ENCODE data around the gene PHOX2B. TPM values are rescaled to one million over a fixed set of nuclear protein-coding genes. Genes with fewer than 3 reads are reported as not detected.

Gene PHOX2B
- total RNA-seq, 2 experiments from 2014 or later: not detected

- Mint-ChIP-seq H3K9me3 (no peaks in the 10 kb centered on the region), H3K4me1 (peaks cover 4% of the 10 kb centered on the region), H3K27ac (no peak overlapping the region), H3K4me3 (no peak overlapping the region), H3K27me3 (peaks cover 63% of the 10 kb centered on the region), H3K36me3 (ENCODE audit: low read depth) (no peaks in the 10 kb centered on the region)
- ChIA-PET CTCF (interaction anchor here (0.6 kb wide), 1 partner anchor 15 kb away, joined by 3 read pairs; no protein-coding TSS in a partner anchor), POLR2A (no interaction called here)
- DNase-seq: no peak
These were observed 5.4 kb upstream of the PHOX2B start for GRCh38 chr4:41753942-41754341.

DNA sequence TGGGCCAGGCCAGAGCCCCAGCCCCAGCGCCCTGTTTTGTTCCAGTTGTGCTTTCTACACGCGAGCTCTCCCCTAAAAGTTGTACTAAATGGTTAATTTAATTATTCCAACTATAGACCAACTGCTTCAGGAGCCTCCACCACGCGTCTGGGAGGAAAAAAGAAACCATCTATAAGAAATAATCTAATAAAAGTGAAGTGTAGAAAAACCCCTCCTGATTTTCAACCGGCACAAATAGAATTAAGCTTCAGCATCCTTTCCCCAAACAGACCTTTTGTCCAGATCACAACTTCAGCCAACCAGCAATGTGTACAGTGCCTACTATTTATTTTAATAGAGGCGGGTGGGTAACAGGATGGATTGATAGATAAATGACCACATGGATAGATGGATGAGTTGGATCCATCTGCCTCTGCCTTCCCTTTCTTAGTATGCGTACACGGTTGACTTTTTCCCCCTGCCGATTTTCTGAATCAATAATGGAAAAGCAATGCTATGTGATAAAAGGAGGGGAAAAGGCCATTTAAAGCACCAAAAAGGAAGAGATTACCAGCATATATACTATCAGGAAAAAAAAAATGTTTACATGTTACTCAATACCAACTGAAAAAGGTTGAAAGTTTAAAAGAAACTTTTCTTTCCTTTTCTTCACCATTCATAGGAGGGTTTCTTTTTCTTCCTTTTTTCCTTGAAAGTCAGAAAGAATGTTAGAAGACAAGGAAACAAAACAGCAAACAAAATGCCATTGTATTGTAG lies 3.7 kb upstream of the PHOX2B start:
- Mint-ChIP-seq H3K27me3 (peaks cover 76% of the 10 kb centered on the region), H3K4me3 (no peak overlapping the region), H3K9me3 (peaks cover 2% of the 10 kb centered on the region)

DNA sequence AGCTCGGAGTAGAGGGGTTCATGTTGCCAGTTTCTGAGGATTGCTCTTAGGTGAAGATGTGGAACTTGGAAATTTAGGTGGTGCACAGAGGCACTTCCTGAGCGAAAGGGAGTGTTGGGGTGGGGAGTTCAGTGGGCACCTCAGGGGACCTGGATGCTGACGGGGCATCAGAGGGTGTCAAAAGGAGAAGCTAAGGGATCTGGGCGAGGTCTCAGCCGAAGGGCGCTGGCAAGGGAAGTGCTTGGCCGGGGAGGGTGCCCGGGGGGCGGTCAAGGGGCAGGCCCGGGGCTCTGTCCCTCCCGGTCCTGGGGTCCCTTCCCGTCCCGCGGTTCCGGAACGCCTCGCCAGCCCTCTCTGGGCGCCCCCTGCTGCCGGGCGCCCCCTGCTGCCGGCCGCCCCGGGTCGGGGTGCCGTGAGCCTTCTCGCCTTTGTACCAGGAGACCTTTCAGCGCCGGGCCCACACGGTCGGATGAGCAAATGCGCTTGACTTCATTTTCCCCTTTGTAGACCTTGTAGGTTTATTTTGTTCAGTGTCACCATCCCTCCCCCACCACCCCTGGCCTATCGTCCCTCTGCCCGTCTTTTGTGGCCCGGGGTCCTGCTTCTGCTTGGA lies 3.0 kb upstream of the PHOX2B start:
- peaks cover 2% of the 10 kb centered on the region for H3K9me3 Mint-ChIP-seq
- ChIA-PET POLR2A (no interaction called here), CTCF (interaction anchor here (0.6 to 1.0 kb wide), 2 partner anchors 26 to 1077 kb away, joined by 3 read pairs; no protein-coding TSS in a partner anchor)
- H3K4me3 Mint-ChIP-seq: no peak overlapping the region
- H3K4me1 Mint-ChIP-seq: no peaks in the 10 kb centered on the region
- H3K36me3 Mint-ChIP-seq (ENCODE audit: low read depth): peaks cover 4% of the 10 kb centered on the region
- H3K27ac Mint-ChIP-seq: no peak overlapping the region
- H3K27me3 Mint-ChIP-seq: peaks cover 82% of the 10 kb centered on the region
- no peak for DNase-seq

More for the DNA sequence above, 3.7 kb upstream of the PHOX2B start:
- ChIA-PET CTCF (no interaction called here), POLR2A (no interaction called here)
- Mint-ChIP-seq H3K4me1 (no peaks in the 10 kb centered on the region), H3K36me3 (ENCODE audit: low read depth) (peaks cover 4% of the 10 kb centered on the region), H3K27ac (no peak overlapping the region)
- no peak for DNase-seq

- H3K4me1 Mint-ChIP-seq: no peaks in the 10 kb centered on the region
- CTCF ChIA-PET: interaction anchor here (0.6 to 1.0 kb wide), 2 partner anchors 26 to 1076 kb away, joined by 3 read pairs; no protein-coding TSS in a partner anchor
- peaks cover 88% of the 10 kb centered on the region for H3K27me3 Mint-ChIP-seq
- DNase-seq: no peak
- no peak overlapping the region for H3K27ac Mint-ChIP-seq
- H3K4me3 Mint-ChIP-seq: no peak overlapping the region
- peaks cover 6% of the 10 kb centered on the region for H3K36me3 Mint-ChIP-seq (ENCODE audit: low read depth)
- POLR2A ChIA-PET: no interaction called here
- H3K9me3 Mint-ChIP-seq: peaks cover 2% of the 10 kb centered on the region
These were observed 2.3 kb upstream of the PHOX2B start for GRCh38 chr4:41750626-41751448.

DNA sequence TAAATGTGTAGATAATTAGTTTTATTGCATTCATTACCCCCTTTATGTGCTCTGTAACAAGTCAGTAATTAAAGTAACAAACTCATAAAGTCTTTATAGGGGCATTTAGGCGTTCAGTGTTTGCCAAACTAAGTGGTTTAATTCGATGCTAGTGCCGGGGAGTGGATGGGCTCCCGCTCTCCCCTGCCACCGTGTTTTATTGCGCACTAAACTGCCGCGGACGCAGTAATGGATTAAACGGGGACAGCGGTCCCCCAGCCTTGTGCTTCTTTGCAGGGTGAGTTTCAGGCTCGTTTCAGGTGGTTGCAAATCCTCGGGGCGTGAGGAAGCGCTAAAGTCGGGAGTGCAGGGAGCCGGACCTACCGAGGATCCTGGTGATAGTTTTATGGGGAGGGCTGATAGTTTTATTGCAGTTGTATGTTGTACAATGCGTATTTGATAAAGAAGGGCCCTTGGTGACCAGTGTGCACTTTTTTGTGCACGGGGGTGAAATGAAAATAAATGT lies 1.6 kb upstream of the PHOX2B start:
- Mint-ChIP-seq H3K9me3 (peaks cover 2% of the 10 kb centered on the region), H3K27ac (no peak overlapping the region), H3K36me3 (ENCODE audit: low read depth) (peaks cover 6% of the 10 kb centered on the region), H3K4me1 (no peaks in the 10 kb centered on the region), H3K27me3 (peaks cover 84% of the 10 kb centered on the region), H3K4me3 (no peak overlapping the region)
- no peak for DNase-seq
- CTCF ChIA-PET: no interaction called here
- POLR2A ChIA-PET: no interaction called here

- CTCF ChIA-PET: no interaction called here
These were observed 1.1 kb upstream of the PHOX2B start for GRCh38 chr4:41749631-41750039.

GRCh38 chr4:41748074-41748570 lies 403 bp downstream of the PHOX2B start:
- POLR2A ChIA-PET: no interaction called here
- Mint-ChIP-seq H3K9me3 (peaks cover 5% of the 10 kb centered on the region), H3K4me3 (no peak overlapping the region), H3K27ac (no peak overlapping the region), H3K4me1 (no peaks in the 10 kb centered on the region), H3K36me3 (ENCODE audit: low read depth) (peaks cover 11% of the 10 kb centered on the region), H3K27me3 (peaks cover 86% of the 10 kb centered on the region)
- no peak for DNase-seq
- CTCF ChIA-PET: interaction anchor here (0.8 kb wide), 1 partner anchor 135 kb away, joined by 3 read pairs; no protein-coding TSS in a partner anchor

More at GRCh38 chr4:41749631-41750039, 1.1 kb upstream of the PHOX2B start:
- POLR2A ChIA-PET: no interaction called here
- no peaks in the 10 kb centered on the region for H3K4me1 Mint-ChIP-seq
- H3K9me3 Mint-ChIP-seq: peaks cover 3% of the 10 kb centered on the region
- H3K27ac Mint-ChIP-seq: no peak overlapping the region
- H3K4me3 Mint-ChIP-seq: no peak overlapping the region
- DNase-seq: no peak
- H3K27me3 Mint-ChIP-seq: peaks cover 85% of the 10 kb centered on the region
- H3K36me3 Mint-ChIP-seq (ENCODE audit: low read depth): peaks cover 6% of the 10 kb centered on the region

- peaks cover 11% of the 10 kb centered on the region for H3K36me3 Mint-ChIP-seq (ENCODE audit: low read depth)
These were observed 1.1 kb downstream of the PHOX2B start for GRCh38 chr4:41747230-41748055.

GRCh38 chr4:41746440-41747229 lies 1.9 kb downstream of the PHOX2B start:
- H3K4me1 Mint-ChIP-seq: no peaks in the 10 kb centered on the region
- no peak overlapping the region for H3K4me3 Mint-ChIP-seq
- H3K27me3 Mint-ChIP-seq: peaks cover 73% of the 10 kb centered on the region

More at GRCh38 chr4:41747230-41748055, 1.1 kb downstream of the PHOX2B start:
- H3K9me3 Mint-ChIP-seq: peaks cover 5% of the 10 kb centered on the region
- H3K4me1 Mint-ChIP-seq: no peaks in the 10 kb centered on the region
- H3K27ac Mint-ChIP-seq: peak overlapping the region; percentile 22
- peak overlapping the region; percentile 11 for H3K4me3 Mint-ChIP-seq
- DNase-seq: no peak
- CTCF ChIA-PET: interaction anchor here (0.8 kb wide), 1 partner anchor 136 kb away, joined by 3 read pairs; no protein-coding TSS in a partner anchor
- POLR2A ChIA-PET: no interaction called here
- peaks cover 79% of the 10 kb centered on the region for H3K27me3 Mint-ChIP-seq

GRCh38 chr4:41746025-41746439 lies 2.5 kb downstream of the PHOX2B start:
- DNase-seq: no peak
- no peak overlapping the region for H3K4me3 Mint-ChIP-seq
- H3K36me3 Mint-ChIP-seq (ENCODE audit: low read depth): peaks cover 11% of the 10 kb centered on the region
- H3K27ac Mint-ChIP-seq: no peak overlapping the region
- no peaks in the 10 kb centered on the region for H3K4me1 Mint-ChIP-seq
- H3K9me3 Mint-ChIP-seq: peaks cover 5% of the 10 kb centered on the region
- ChIA-PET CTCF (no interaction called here), POLR2A (no interaction called here)
- peaks cover 69% of the 10 kb centered on the region for H3K27me3 Mint-ChIP-seq

More at GRCh38 chr4:41746440-41747229, 1.9 kb downstream of the PHOX2B start:
- DNase-seq: no peak
- H3K36me3 Mint-ChIP-seq (ENCODE audit: low read depth): peaks cover 11% of the 10 kb centered on the region
- POLR2A ChIA-PET: no interaction called here
- peaks cover 5% of the 10 kb centered on the region for H3K9me3 Mint-ChIP-seq
- CTCF ChIA-PET: no interaction called here
- no peak overlapping the region for H3K27ac Mint-ChIP-seq

DNA sequence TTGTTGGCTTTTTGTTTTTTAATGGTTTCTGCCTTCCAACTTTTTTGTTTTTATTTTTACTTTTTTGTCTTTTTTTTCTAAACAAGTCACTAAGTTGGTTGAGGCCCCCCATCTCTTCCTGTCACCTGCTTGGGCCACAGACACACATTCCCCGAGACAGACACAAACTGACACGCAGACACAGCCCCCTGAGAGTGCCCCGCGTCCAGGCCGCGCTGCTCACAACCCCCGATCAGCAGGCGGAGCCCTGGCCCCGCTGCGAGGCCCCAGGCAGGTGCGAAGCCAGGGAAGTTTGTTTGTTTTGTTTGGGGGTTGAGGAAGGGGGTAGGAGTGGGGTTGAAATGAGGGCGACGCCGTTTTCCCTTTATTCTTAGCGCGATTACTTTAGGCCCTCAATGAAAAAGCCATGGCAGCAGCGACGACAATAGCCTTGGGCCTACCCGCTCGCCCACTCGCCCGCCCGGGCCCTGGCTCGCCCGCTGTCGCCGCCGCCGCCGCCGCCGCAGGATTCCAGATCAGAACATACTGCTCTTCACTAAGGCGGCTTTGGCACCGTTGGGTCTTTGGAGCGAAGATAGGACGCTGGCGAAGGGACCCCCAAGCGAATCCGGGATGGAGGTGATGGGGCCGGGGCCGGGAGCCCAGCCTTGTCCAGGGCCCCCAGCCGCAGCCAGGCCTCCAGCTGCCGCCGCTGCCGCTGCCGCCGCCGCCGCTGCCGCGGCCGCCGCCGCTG lies 3.1 kb downstream of the PHOX2B start:
- DNase-seq: no peak
- peaks cover 11% of the 10 kb centered on the region for H3K36me3 Mint-ChIP-seq (ENCODE audit: low read depth)
- ChIA-PET POLR2A (no interaction called here), CTCF (no interaction called here)
- H3K4me1 Mint-ChIP-seq: no peaks in the 10 kb centered on the region
- H3K9me3 Mint-ChIP-seq: peaks cover 5% of the 10 kb centered on the region
- no peak overlapping the region for H3K27ac Mint-ChIP-seq
- peaks cover 65% of the 10 kb centered on the region for H3K27me3 Mint-ChIP-seq
- H3K4me3 Mint-ChIP-seq: no peak overlapping the region
